GM12872 (cell line): ENCODE data around the gene KLF9.

ENCODE experiments used
- TF ChIP-seq, protein P1 (sequence below): IDR thresholded peaks from 3 replicates; pipeline ENCODE4 v1.5.1; 2011; ENCODE audit warnings: low read depth, mild to moderate bottlenecking, low read length, moderate library complexity; ENCODE audit not compliant: insufficient read depth

KLF9 gene

DNA sequence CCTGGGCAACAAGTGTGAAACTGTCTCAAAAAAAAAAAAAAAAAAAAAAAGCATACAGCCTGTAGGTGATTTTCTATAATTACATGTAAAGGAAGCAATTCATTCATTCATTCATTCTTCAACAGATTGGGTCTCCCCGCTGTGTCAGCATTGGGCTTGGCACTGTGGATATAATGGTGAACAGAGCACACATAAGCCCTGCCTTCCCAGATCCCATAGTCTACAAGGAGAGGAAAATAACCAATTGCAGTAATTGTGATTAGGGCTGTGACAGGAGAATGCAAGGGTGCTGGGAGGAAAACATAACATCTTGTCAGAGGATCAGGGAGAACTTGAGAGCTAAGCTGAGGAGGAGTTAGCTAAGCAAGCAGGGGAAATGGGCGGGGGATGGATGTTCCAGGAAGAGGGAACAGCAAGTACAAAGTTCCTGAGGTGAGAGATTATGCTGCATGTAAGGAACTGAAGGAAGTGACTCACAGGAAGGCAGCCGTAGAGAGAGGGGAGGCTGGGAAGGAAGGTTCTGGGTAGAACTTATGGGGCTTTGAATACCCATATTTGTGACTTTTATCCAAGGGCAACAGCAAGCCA, 24.0 kb upstream of the KLF9 start:
- TF ChIP-seq, protein P1, sequence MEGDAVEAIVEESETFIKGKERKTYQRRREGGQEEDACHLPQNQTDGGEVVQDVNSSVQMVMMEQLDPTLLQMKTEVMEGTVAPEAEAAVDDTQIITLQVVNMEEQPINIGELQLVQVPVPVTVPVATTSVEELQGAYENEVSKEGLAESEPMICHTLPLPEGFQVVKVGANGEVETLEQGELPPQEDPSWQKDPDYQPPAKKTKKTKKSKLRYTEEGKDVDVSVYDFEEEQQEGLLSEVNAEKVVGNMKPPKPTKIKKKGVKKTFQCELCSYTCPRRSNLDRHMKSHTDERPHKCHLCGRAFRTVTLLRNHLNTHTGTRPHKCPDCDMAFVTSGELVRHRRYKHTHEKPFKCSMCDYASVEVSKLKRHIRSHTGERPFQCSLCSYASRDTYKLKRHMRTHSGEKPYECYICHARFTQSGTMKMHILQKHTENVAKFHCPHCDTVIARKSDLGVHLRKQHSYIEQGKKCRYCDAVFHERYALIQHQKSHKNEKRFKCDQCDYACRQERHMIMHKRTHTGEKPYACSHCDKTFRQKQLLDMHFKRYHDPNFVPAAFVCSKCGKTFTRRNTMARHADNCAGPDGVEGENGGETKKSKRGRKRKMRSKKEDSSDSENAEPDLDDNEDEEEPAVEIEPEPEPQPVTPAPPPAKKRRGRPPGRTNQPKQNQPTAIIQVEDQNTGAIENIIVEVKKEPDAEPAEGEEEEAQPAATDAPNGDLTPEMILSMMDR: no peak

DNA sequence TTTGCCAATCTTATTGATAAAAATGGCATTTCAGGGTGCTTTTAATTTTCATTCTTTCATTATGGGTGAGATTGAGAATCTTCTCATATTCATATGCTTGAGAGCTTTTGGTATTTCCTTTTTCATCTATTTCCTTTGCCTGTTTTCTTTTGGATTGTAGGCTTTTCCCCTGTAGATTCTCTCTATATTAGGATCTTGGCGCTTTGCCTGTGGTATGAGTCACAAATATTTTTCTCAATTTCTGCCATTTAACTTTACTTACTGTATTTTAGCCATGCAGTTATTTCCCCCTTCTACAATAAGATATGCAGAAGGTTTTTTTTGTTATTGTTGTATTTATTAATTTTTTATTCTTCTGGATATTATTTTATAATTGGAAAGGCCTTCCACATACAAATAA, 21.5 kb upstream of the KLF9 start:
- TF ChIP-seq, protein P1: no peak

- TF ChIP-seq, protein P1: no peak
Observed at GRCh38 chr9:70429899-70430298, 15.4 kb upstream of the KLF9 start.

DNA sequence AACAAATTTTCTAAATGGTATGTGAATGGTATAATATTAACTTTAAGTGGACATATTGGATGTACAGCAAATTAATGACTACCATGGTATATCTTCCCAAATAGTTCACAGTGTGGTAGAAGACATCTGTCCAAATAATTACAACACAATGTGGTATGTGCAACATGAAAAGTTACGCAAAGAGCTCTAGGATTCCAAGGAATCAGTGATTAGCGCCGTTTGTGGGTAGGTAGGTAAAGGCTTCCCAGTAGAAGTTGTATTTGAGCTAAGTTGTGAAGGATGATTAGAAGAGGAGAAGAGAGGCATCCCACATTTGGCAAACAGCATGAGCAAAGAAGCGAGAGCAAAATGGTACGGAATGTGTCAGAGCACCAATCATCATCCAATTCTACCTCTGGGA, 14.3 kb upstream of the KLF9 start:
- TF ChIP-seq, protein P1: no peak

GRCh38 chr9:70427161-70427945, 12.9 kb upstream of the KLF9 start:
- TF ChIP-seq, protein P1: no peak

- TF ChIP-seq, protein P1: no peak
Observed at GRCh38 chr9:70425192-70425591, 10.7 kb upstream of the KLF9 start.

GRCh38 chr9:70422371-70423043, 8.1 kb upstream of the KLF9 start:
- TF ChIP-seq, protein P1: no peak
